ENCODE measurements around the gene BTBD16. TPM values are rescaled to one million over a fixed set of nuclear protein-coding genes. Genes with fewer than 3 reads are reported as not detected.

The BTBD16 gene
- total and polyA plus RNA-seq, 4 donors, result 0.42 to 2.8 (median 1.8) TPM

GRCh38 chr10:122229666-122230065, 41.4 kb upstream of the BTBD16 start:
- no peak for DNase-seq (ENCODE audit: low spot score)
- TF ChIP-seq ZBTB33 (IDR thresholded peaks at IDR 0.05) (no peak), FOXA1 (IDR thresholded peaks at IDR 0.05) (no peak), SP1 (IDR thresholded peaks at IDR 0.05) (no peak), RXRA (IDR thresholded peaks at IDR 0.05) (no peak), JUND (IDR thresholded peaks at IDR 0.05) (no peak), MAX (IDR thresholded peaks at IDR 0.05) (no peak), RAD21 (IDR thresholded peaks at IDR 0.05) (no peak), FOXA2 (IDR thresholded peaks at IDR 0.05) (no peak), YY1 (IDR thresholded peaks at IDR 0.05) (no peak), REST (IDR thresholded peaks at IDR 0.05) (no peak), HNF4G (IDR thresholded peaks at IDR 0.05) (no peak), EGR1 (IDR thresholded peaks at IDR 0.05; ENCODE audit: low read depth in 2 of 2) (no peak), ATF3 (IDR thresholded peaks at IDR 0.05) (no peak), HNF4A (conservative IDR thresholded peaks at IDR 0.05) (no peak)
- no peak overlapping the region for H3K4me3 ChIP-seq (ENCODE audit: low read depth in 1 of 3, low read length in 3 of 3)
- H3K9ac ChIP-seq (ENCODE audit: low read depth in 1 of 2, low read length in 2 of 2), result no peak overlapping the region
- no peaks in the 10 kb centered on the region for H3K27me3 ChIP-seq (ENCODE audit: control insufficient read depth in 4 of 4, insufficient read depth in 4 of 4, low read length in 3 of 4)
- WGBS, result 95% methylated on average over 2 of the region's 2 CpGs
- H3K27ac ChIP-seq (ENCODE audit: low read depth in 1 of 2, low read length in 2 of 2), result no peak overlapping the region
- H3K4me1 ChIP-seq (ENCODE audit: control insufficient read depth in 4 of 4, insufficient read depth in 4 of 4, low read length in 3 of 4), result no peaks in the 10 kb centered on the region
- no peaks in the 10 kb centered on the region for H3K9me3 ChIP-seq (ENCODE audit: control insufficient read depth in 4 of 4, low read length in 3 of 4)
- peaks cover 3 to 48% (median 17%) of the 10 kb centered on the region in 4 donors for H3K36me3 ChIP-seq (ENCODE audit: control insufficient read depth in 4 of 4, insufficient read depth in 3 of 4, low read depth in 1 of 4, low read length in 3 of 4)

GRCh38 chr10:122230222-122230621, 40.9 kb upstream of the BTBD16 start:
- peaks cover 3 to 45% (median 15%) of the 10 kb centered on the region in 4 donors for H3K36me3 ChIP-seq (ENCODE audit: control insufficient read depth in 4 of 4, insufficient read depth in 3 of 4, low read depth in 1 of 4, low read length in 3 of 4)
- H3K4me3 ChIP-seq (ENCODE audit: low read depth in 1 of 3, low read length in 3 of 3), result no peak overlapping the region
- no peak overlapping the region for H3K27ac ChIP-seq (ENCODE audit: low read depth in 1 of 2, low read length in 2 of 2)
- no peaks in the 10 kb centered on the region for H3K4me1 ChIP-seq (ENCODE audit: control insufficient read depth in 4 of 4, insufficient read depth in 4 of 4, low read length in 3 of 4)
- TF ChIP-seq YY1 (IDR thresholded peaks at IDR 0.05), result no peak
- TF ChIP-seq FOXA1 (IDR thresholded peaks at IDR 0.05), result no peak
- no peak for TF ChIP-seq JUND (IDR thresholded peaks at IDR 0.05)
- TF ChIP-seq ATF3 (IDR thresholded peaks at IDR 0.05), result no peak
- TF ChIP-seq RAD21 (IDR thresholded peaks at IDR 0.05), result no peak
- no peak for TF ChIP-seq NR2F2 (IDR thresholded peaks at IDR 0.05)
- TF ChIP-seq FOXA2 (IDR thresholded peaks at IDR 0.05), result no peak
- TF ChIP-seq HNF4A (conservative IDR thresholded peaks at IDR 0.05), result no peak
- no peak for TF ChIP-seq REST (IDR thresholded peaks at IDR 0.05)
- H3K9me3 ChIP-seq (ENCODE audit: control insufficient read depth in 4 of 4, low read length in 3 of 4), result no peaks in the 10 kb centered on the region
- no peaks in the 10 kb centered on the region for H3K27me3 ChIP-seq (ENCODE audit: control insufficient read depth in 4 of 4, insufficient read depth in 4 of 4, low read length in 3 of 4)
- no peak overlapping the region for H3K9ac ChIP-seq (ENCODE audit: low read depth in 1 of 2, low read length in 2 of 2)
- DNase-seq (ENCODE audit: low spot score), result no peak
- WGBS, result 98% methylated on average over 19 of the region's 19 CpGs
